HL-60 (cell line): ENCODE results near the gene NELFE.

Experiments used
- DNase-seq, 2 experiments: peaks; one replicate each; pipeline ENCODE4 v3.0.0-alpha.2; 2010 to 2020; ENCODE audit warnings: low read depth in 1 of 2, low spot score in 1 of 2
- H3K27ac ChIP-seq: fragments of 250-450 bp; sonication (Bioruptor Pico); replicated peaks from 2 replicates; pipeline ENCODE4 v1.5.1; 2020; ENCODE audit warnings: mild to moderate bottlenecking, moderate library complexity
- H3K27me3 ChIP-seq: fragments of 250-450 bp; sonication (Bioruptor Pico); 2 replicates; pipeline ENCODE4 v1.5.1; 2021; ENCODE audit warnings: mild to moderate bottlenecking, moderate library complexity; ENCODE audit not compliant: insufficient read depth, poor library complexity, severe bottlenecking
- H3K4me3 ChIP-seq: replicated peaks from 2 replicates; pipeline ENCODE4 v1.5.1; 2011; ENCODE audit warnings: mild to moderate bottlenecking, control low read depth, low read length; ENCODE audit not compliant: insufficient read depth
- GABPA ChIP-seq: IDR thresholded peaks from 2 replicates; pipeline ENCODE4 v1.6.1; 2012; ENCODE audit warnings: low read depth
- POLR2AphosphoS5 ChIP-seq: IDR thresholded peaks from 2 replicates; pipeline ENCODE4 v1.6.1; 2012; ENCODE audit warnings: low read depth
- SPI1 ChIP-seq: IDR thresholded peaks from 2 replicates; pipeline ENCODE4 v1.6.1; 2012; ENCODE audit warnings: low read depth, mild to moderate bottlenecking, borderline replicate concordance
- TF ChIP-seq, protein P1 (sequence below): IDR thresholded peaks from 2 replicates; pipeline ENCODE4 v1.6.1; 2012; ENCODE audit warnings: low read depth; ENCODE audit not compliant: insufficient replicate concordance
- TF ChIP-seq, protein P2 (sequence below): IDR thresholded peaks from one replicate; pipeline ENCODE4 v1.5.1; 2011; ENCODE audit warnings: low read length, control low read depth, inconsistent platforms; ENCODE audit not compliant: insufficient read depth

Gene NELFE

DNA sequence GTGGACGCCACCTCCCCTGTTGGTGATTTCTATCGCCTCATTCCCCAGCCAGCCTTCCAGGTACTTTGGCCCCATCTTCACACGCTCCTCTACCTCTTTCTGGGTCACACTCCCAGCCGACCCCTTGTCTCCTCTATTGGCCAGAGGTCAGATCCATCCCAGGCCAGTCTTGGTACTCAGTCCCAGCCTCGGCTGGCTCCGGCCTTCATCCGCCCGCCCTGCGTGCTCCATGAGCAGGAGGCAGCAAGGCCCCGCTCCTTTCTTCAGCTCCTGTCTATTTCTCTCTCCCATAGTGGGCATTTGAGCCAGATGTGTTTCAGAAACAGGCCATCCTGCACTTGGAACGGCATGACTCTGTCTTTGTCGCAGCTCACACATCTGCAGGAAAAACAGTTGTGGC is 2.8 kb upstream of the NELFE start:
- no peak for DNase-seq
- Histone ChIP-seq H3K4me3 (no peak overlapping the region), H3K27me3 (no peaks in the 10 kb centered on the region), H3K27ac (no peak overlapping the region)
- TF ChIP-seq, protein P1, sequence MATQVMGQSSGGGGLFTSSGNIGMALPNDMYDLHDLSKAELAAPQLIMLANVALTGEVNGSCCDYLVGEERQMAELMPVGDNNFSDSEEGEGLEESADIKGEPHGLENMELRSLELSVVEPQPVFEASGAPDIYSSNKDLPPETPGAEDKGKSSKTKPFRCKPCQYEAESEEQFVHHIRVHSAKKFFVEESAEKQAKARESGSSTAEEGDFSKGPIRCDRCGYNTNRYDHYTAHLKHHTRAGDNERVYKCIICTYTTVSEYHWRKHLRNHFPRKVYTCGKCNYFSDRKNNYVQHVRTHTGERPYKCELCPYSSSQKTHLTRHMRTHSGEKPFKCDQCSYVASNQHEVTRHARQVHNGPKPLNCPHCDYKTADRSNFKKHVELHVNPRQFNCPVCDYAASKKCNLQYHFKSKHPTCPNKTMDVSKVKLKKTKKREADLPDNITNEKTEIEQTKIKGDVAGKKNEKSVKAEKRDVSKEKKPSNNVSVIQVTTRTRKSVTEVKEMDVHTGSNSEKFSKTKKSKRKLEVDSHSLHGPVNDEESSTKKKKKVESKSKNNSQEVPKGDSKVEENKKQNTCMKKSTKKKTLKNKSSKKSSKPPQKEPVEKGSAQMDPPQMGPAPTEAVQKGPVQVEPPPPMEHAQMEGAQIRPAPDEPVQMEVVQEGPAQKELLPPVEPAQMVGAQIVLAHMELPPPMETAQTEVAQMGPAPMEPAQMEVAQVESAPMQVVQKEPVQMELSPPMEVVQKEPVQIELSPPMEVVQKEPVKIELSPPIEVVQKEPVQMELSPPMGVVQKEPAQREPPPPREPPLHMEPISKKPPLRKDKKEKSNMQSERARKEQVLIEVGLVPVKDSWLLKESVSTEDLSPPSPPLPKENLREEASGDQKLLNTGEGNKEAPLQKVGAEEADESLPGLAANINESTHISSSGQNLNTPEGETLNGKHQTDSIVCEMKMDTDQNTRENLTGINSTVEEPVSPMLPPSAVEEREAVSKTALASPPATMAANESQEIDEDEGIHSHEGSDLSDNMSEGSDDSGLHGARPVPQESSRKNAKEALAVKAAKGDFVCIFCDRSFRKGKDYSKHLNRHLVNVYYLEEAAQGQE, result no peak

DNA sequence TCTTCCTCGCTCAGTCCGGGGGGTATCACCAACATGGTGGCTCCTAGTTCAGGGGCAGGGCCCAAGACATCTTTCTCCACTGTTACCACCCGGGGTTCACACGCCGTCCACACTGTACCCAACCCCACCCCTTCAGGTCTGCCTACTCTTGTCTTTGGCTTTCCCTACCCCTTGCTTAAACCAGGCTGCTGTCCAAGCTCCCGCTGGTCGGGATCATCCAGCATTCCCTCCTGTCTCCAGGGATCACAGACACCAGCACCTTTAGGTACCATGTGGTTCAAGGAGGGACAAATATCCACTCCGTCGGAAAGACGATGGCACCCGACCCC is 395 bp downstream of the NELFE start:
- no peaks in the 10 kb centered on the region for H3K27me3 ChIP-seq
- no peak for DNase-seq
- peak overlapping the region; percentile 74 for H3K4me3 ChIP-seq
- peak overlapping the region; percentile 82 for H3K27ac ChIP-seq
- TF ChIP-seq, protein P1, result no peak
- TF ChIP-seq POLR2AphosphoS5, result no peak
- TF ChIP-seq GABPA, result no peak
- TF ChIP-seq SPI1, result no peak
- TF ChIP-seq, protein P2, sequence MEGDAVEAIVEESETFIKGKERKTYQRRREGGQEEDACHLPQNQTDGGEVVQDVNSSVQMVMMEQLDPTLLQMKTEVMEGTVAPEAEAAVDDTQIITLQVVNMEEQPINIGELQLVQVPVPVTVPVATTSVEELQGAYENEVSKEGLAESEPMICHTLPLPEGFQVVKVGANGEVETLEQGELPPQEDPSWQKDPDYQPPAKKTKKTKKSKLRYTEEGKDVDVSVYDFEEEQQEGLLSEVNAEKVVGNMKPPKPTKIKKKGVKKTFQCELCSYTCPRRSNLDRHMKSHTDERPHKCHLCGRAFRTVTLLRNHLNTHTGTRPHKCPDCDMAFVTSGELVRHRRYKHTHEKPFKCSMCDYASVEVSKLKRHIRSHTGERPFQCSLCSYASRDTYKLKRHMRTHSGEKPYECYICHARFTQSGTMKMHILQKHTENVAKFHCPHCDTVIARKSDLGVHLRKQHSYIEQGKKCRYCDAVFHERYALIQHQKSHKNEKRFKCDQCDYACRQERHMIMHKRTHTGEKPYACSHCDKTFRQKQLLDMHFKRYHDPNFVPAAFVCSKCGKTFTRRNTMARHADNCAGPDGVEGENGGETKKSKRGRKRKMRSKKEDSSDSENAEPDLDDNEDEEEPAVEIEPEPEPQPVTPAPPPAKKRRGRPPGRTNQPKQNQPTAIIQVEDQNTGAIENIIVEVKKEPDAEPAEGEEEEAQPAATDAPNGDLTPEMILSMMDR, result no peak

DNA sequence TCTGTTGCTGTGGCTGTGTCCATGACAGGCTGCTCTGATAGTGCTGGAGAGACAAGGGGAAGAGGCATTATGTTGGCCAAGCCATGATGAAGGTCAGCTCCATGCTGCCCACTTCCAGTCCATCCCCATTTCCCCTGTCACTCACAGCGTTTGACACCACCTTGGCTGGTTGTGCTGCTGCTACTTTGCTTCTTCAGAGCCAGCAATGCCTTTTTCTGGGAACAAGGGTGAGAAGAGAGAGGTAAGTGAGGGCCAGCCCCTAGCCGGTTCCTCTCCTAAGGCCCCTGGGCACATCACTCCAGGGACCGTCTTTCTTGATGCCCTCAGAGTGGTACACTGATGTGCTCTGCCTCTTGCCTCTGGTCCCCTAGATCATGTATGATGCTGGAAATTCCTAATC is 2.0 kb downstream of the NELFE start:
- TF ChIP-seq GABPA, result no peak
- TF ChIP-seq, protein P2, result no peak
- TF ChIP-seq POLR2AphosphoS5, result no peak
- no peak for TF ChIP-seq SPI1
- Histone ChIP-seq H3K27ac (no peak overlapping the region), H3K27me3 (no peaks in the 10 kb centered on the region), H3K4me3 (no peak overlapping the region)
- no peak for DNase-seq

DNA sequence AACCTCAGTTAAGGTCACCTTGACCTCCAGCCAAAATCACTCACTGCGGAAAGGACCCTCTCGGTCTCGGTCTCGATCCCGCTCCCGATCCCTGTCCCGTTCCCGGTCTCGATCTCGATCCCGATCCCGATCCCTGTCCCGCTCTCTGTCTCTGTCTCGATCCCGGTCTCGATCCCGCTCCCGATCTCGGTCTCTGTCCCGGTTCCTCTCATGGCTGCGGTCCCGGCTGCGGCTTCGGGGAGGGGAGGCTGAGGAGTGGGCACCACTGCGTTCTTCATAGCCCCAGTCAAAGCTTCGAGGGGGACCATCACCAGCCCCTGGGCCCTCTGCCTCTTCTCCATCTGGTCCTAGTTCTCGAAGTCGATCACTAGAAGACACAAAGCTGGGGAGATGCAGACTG is 4.3 kb downstream of the NELFE start:
- DNase-seq, result no peak
- H3K4me3 ChIP-seq, result no peak overlapping the region
- no peaks in the 10 kb centered on the region for H3K27me3 ChIP-seq
- TF ChIP-seq POLR2AphosphoS5 (no peak), SPI1 (no peak), GABPA (no peak)
- TF ChIP-seq, protein P2, result no peak
- TF ChIP-seq, protein P1, result no peak
- H3K27ac ChIP-seq, result no peak overlapping the region
